ENCODE results near the gene LNPEP. TPM values are rescaled to one million over a fixed set of nuclear protein-coding genes. Genes with fewer than 3 reads are reported as not detected.
"Not testable (repeated sequence)": the region's sequence is repeated elsewhere in the genome, so short reads cannot be mapped to it uniquely, and the experiment has no call there.

The LNPEP gene
- total RNA-seq, 1 donor from 2014 or later: 56.8 TPM

DNA sequence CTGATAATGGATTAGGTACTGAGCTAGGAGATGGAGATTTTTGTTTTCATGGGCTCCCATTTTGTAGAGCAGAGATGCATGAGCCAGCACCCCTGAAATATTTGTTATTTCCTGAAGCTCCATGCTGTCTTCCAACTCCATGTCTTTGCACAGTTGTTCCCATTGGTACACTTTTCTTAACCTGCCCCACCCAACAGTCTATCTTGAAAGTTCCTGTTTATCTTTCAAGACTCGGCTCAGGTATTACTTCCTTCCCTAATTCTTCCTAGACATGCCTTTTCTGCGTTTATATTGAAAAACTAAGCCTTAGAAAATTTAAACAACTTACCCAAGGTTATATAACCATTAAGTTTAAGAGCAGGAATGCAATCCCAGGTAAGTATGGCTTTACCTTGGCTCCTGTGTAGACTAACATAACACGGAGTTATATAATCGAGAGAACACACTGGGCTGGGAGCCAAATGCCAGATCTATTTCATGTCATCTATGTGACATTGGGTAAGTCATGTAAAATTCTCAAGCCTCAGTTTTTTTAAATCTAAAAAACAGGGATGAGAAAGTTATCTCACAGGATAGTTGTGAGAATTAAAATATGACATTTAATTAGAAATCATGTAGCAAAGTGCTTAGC is 139.1 kb downstream of the LNPEP start:
- TF ChIP-seq CTCF (IDR thresholded peaks at IDR 0.05; ENCODE audit: borderline replicate concordance): no peak
- no peaks in the 10 kb centered on the region for H3K9me3 ChIP-seq (replicated peaks)
- H3K4me3 ChIP-seq: no peak overlapping the region
- DNase-seq: no peak
- H3K36me3 ChIP-seq: no peaks in the 10 kb centered on the region
- H3K4me1 ChIP-seq: no peaks in the 10 kb centered on the region
- intact Hi-C loops (cut with micrococcal nuclease): no loop called here
- H3K27me3 ChIP-seq (ENCODE audit: low read depth): no peaks in the 10 kb centered on the region
- H3K27ac ChIP-seq (replicated peaks): no peak overlapping the region

- no peak for TF ChIP-seq CTCF (IDR thresholded peaks at IDR 0.05; ENCODE audit: borderline replicate concordance)
- intact Hi-C loops (cut with micrococcal nuclease): no loop called here
- Histone ChIP-seq H3K9me3 (replicated peaks) (no peaks in the 10 kb centered on the region), H3K27me3 (ENCODE audit: low read depth) (no peaks in the 10 kb centered on the region), H3K4me3 (no peak overlapping the region), H3K27ac (replicated peaks) (no peak overlapping the region), H3K4me1 (no peaks in the 10 kb centered on the region), H3K36me3 (no peaks in the 10 kb centered on the region)
- no peak for DNase-seq
Measured at GRCh38 chr5:97075649-97076048, 139.8 kb downstream of the LNPEP start.

DNA sequence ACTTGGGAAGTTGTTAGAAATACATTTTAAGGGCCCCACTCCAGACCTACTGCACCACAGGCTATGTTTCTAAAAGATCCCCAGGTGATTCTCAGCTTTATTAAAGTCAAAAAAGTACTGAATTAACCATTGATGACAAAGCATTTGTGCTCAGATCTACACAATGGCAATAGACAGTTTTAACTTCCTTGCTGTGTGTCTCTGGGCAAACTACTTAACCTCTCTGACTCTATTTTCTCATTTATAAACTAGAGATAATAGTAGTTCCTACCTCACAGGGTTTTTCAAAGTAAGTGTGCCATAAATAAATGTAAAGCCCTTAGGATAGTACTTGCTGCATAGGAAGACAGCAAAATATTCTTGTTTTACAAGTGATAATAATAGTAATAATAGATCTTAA is 140.2 kb downstream of the LNPEP start:
- no peak for TF ChIP-seq CTCF (IDR thresholded peaks at IDR 0.05; ENCODE audit: borderline replicate concordance)
- intact Hi-C loops (cut with micrococcal nuclease): no loop called here
- no peak overlapping the region for H3K27ac ChIP-seq (replicated peaks)

GRCh38 chr5:97077246-97077645 is 141.4 kb downstream of the LNPEP start:
- no peaks in the 10 kb centered on the region for H3K9me3 ChIP-seq (replicated peaks)
- H3K4me3 ChIP-seq: no peak overlapping the region
- no peaks in the 10 kb centered on the region for H3K4me1 ChIP-seq

More for the DNA sequence above, 140.2 kb downstream of the LNPEP start:
- Histone ChIP-seq H3K4me3 (no peak overlapping the region), H3K9me3 (replicated peaks) (no peaks in the 10 kb centered on the region), H3K36me3 (no peaks in the 10 kb centered on the region), H3K27me3 (ENCODE audit: low read depth) (no peaks in the 10 kb centered on the region), H3K4me1 (no peaks in the 10 kb centered on the region)
- DNase-seq: no peak

DNA sequence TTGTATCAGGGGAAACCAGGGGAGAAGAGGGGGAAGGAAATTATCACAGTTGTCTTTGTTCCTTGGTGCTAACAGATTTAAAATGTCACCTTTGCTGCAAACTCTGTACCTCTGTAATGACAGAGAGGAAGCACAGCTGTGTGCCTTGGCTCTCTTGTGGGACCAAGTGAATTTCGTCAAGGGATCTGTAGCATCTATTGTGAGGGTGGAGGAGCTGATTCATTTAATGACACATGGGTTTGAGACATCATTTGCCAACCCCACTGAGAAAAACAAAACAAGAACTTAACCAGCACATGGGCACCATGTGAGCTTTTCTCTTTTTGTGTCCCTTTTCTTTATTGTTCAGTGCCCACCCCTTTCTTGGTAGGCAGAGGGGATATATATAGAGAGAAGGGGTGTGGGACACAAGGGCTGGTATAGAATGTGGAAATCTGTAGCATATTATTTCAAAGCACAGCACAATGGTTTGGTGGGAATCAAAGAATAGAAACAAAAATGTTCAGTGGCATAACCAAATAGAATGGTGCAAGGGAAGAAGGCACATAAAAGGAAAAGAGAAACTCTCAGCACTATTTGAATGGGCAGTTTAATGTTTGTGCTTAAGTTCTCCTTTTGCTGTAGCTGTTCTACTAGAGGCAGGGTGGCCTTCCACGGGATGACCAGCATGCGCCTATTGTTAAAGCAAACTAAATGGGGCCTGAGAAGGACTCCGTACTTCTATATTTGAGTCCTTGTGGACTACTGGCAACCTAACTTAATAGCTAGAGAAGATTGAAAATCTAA is 143.3 kb downstream of the LNPEP start:
- no peaks in the 10 kb centered on the region for H3K36me3 ChIP-seq
- no peaks in the 10 kb centered on the region for H3K4me1 ChIP-seq
- no peak overlapping the region for H3K27ac ChIP-seq (replicated peaks)
- TF ChIP-seq CTCF (IDR thresholded peaks at IDR 0.05; ENCODE audit: borderline replicate concordance): no peak
- DNase-seq: no peak
- no peaks in the 10 kb centered on the region for H3K9me3 ChIP-seq (replicated peaks)
- intact Hi-C loops (cut with micrococcal nuclease): no loop called here
- H3K4me3 ChIP-seq: no peak overlapping the region
- H3K27me3 ChIP-seq (ENCODE audit: low read depth): no peaks in the 10 kb centered on the region

More at GRCh38 chr5:97077246-97077645, 141.4 kb downstream of the LNPEP start:
- Histone ChIP-seq H3K27ac (replicated peaks) (no peak overlapping the region), H3K36me3 (no peaks in the 10 kb centered on the region), H3K27me3 (ENCODE audit: low read depth) (no peaks in the 10 kb centered on the region)
- no peak for TF ChIP-seq CTCF (IDR thresholded peaks at IDR 0.05; ENCODE audit: borderline replicate concordance)
- DNase-seq: no peak
- intact Hi-C loops (cut with micrococcal nuclease): no loop called here

DNA sequence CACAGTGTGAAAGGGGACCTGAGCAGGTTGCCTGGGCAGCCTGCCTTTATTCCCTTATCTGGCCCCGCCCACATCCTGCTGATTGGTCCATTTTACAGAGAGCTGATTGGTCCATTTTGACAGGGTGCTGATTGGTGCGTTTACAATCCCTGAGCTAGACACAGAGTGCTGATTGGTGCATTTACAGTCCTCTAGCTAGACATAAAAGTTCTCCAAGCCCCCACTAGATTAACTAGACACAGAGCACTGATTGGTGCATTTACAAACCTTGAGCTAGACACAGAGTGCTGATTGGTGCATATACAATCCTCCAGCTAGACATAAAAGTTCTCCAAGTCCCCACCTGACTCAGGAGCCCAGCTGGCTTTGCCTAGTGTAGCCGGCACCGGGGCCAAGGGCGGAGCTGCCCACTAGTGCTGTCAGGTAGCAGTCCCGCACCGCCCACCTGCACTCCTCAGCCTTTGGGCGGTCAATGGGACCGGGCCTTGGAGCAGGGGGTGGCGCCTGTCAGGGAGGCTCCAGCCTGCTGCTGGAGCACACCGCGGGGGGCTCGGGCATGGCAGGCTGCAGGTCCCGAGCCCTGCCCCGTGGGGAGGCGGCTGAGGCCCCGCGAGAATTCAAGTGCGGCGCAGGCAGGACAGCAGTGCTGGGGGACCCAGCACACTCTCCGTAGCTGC is 149.0 kb downstream of the LNPEP start:
- H3K4me3 ChIP-seq; intact Hi-C loops (cut with micrococcal nuclease); H3K36me3 ChIP-seq; H3K4me1 ChIP-seq; H3K9me3 ChIP-seq (replicated peaks); DNase-seq; H3K27me3 ChIP-seq (ENCODE audit: low read depth); H3K27ac ChIP-seq (replicated peaks): not testable (repeated sequence)

Data from left ventricle myocardium inferior (tissue), 1 donor.